Smooth muscle cell (in vitro differentiated cells): ENCODE results near the gene AP3D1. TPM values are rescaled to one million over a fixed set of nuclear protein-coding genes. Genes with fewer than 3 reads are reported as not detected.

Experiments
- DNase-seq: peaks from one replicate; lab custom pipeline; 2025; ENCODE audit not compliant: unreplicated experiment; lab: John Stamatoyannopoulos, UW
- H2AFZ ChIP-seq: fragments of 200-600 bp; sonication (generic); 2 replicates; pipeline ENCODE4 v1.6.0; 2016; ENCODE audit warnings: antibody characterized with exemption, low read depth, mild to moderate bottlenecking
- H3F3A ChIP-seq: fragments of 200-600 bp; sonication (generic); 2 replicates; pipeline ENCODE4 v1.6.0; 2017; ENCODE audit warnings: antibody characterized with exemption, low read depth
- H3K27ac ChIP-seq: fragments of 200-600 bp; sonication (generic); 2 replicates; pipeline ENCODE4 v1.5.1; 2016; ENCODE audit warnings: low read depth, mild to moderate bottlenecking
- H3K27me3 ChIP-seq: fragments of 200-600 bp; sonication (generic); 2 replicates; pipeline ENCODE4 v1.6.1; 2016; ENCODE audit warnings: low read depth, mild to moderate bottlenecking
- H3K36me3 ChIP-seq: fragments of 200-600 bp; sonication (generic); 2 replicates; pipeline ENCODE4 v1.5.1; 2016; ENCODE audit warnings: low read depth
- H3K4me1 ChIP-seq: fragments of 200-600 bp; sonication (generic); 2 replicates; pipeline ENCODE4 v1.5.1; 2016; ENCODE audit warnings: low read depth
- H3K4me2 ChIP-seq: fragments of 200-600 bp; sonication (generic); 2 replicates; pipeline ENCODE4 v1.6.0; 2016; ENCODE audit warnings: mild to moderate bottlenecking
- H3K4me3 ChIP-seq: fragments of 200-600 bp; sonication (generic); 2 replicates; pipeline ENCODE4 v1.5.1; 2016; ENCODE audit warnings: mild to moderate bottlenecking
- H3K79me2 ChIP-seq: fragments of 200-600 bp; sonication (generic); 2 replicates; pipeline ENCODE4 v1.6.0; 2016; ENCODE audit warnings: low read depth, mild to moderate bottlenecking
- H3K9ac ChIP-seq: fragments of 200-600 bp; sonication (generic); 2 replicates; pipeline ENCODE4 v1.6.0; 2016; ENCODE audit warnings: low read depth
- H3K9me3 ChIP-seq: fragments of 200-600 bp; sonication (generic); replicated peaks from 2 replicates; pipeline ENCODE4 v1.5.1; 2016; ENCODE audit warnings: low read depth
- H4K20me1 ChIP-seq: fragments of 200-600 bp; sonication (generic); 2 replicates; pipeline ENCODE4 v1.6.0; 2016; ENCODE audit warnings: low read depth
- CTCF ChIP-seq: fragments of 200-600 bp; sonication (generic); IDR thresholded peaks from 2 replicates; pipeline ENCODE4 v1.5.1; 2017; ENCODE audit warnings: borderline replicate concordance, mild to moderate bottlenecking, antibody characterized with exemption; ENCODE audit not compliant: insufficient read depth, poor library complexity, severe bottlenecking
- WGBS: methylation state at CpG from one replicate; pipeline ENCODE4 v1.1.7; 2016; ENCODE audit warnings: low lambda C conversion rate; 5-methylcytosine and 5-hydroxymethylcytosine counted together
- polyA plus RNA-seq: library from polyadenylated mRNA; unstranded; fragments of >200 nt; fragmentation: Nextera tagmentation; extraction: Ambion mirVana; gene quantifications from 2 replicates; pipeline ENCODE4 v1.2.1, GENCODE V29; 2016
- total RNA-seq: library from RNA; depleted of rRNA; stranded (reverse); fragments of >200 nt; gene quantifications from 2 replicates; pipeline ENCODE4 v1.2.3, GENCODE V29; 2014

The AP3D1 gene
- total and polyA plus RNA-seq, 2 experiments from 2014 or later: 66.2 to 81.0 TPM

GRCh38 chr19:2142173-2142829 is 9.1 kb downstream of the AP3D1 start:
- TF ChIP-seq CTCF: no peak
- WGBS: 97% methylated on average over 15 of the region's 15 CpGs
- H3K4me2 ChIP-seq: no peak overlapping the region
- H3K4me1 ChIP-seq: no peaks in the 10 kb centered on the region
- H3K27me3 ChIP-seq: no peaks in the 10 kb centered on the region
- H3K27ac ChIP-seq: no peak overlapping the region
- no peak overlapping the region for H2AFZ ChIP-seq
- H3K9me3 ChIP-seq: no peaks in the 10 kb centered on the region
- peaks cover 100% of the 10 kb centered on the region for H4K20me1 ChIP-seq
- H3K36me3 ChIP-seq: no peaks in the 10 kb centered on the region
- H3K9ac ChIP-seq: no peak overlapping the region
- H3K4me3 ChIP-seq: no peak overlapping the region
- H3K79me2 ChIP-seq: peaks cover 98% of the 10 kb centered on the region
- no peaks in the 10 kb centered on the region for H3F3A ChIP-seq
- DNase-seq: no peak

- 99% methylated on average over 14 of the region's 14 CpGs for WGBS
- TF ChIP-seq CTCF: no peak
- Histone ChIP-seq H3K4me3 (no peak overlapping the region), H3F3A (no peaks in the 10 kb centered on the region), H3K4me1 (no peaks in the 10 kb centered on the region), H3K9ac (no peak overlapping the region), H3K27me3 (no peaks in the 10 kb centered on the region), H3K79me2 (peaks cover 94% of the 10 kb centered on the region), H3K9me3 (no peaks in the 10 kb centered on the region), H3K36me3 (no peaks in the 10 kb centered on the region), H3K27ac (no peak overlapping the region), H4K20me1 (peaks cover 100% of the 10 kb centered on the region), H2AFZ (no peak overlapping the region), H3K4me2 (no peak overlapping the region)
- DNase-seq: no peak
These were observed 11.2 kb downstream of the AP3D1 start for GRCh38 chr19:2140138-2140569.

GRCh38 chr19:2139385-2140137 is 11.8 kb downstream of the AP3D1 start:
- no peak for TF ChIP-seq CTCF
- Histone ChIP-seq H3K4me3 (no peak overlapping the region), H3K79me2 (peaks cover 93% of the 10 kb centered on the region), H3K27me3 (no peaks in the 10 kb centered on the region), H3F3A (no peaks in the 10 kb centered on the region), H3K4me2 (no peak overlapping the region), H3K36me3 (no peaks in the 10 kb centered on the region), H2AFZ (no peak overlapping the region), H3K27ac (no peak overlapping the region), H3K9ac (no peak overlapping the region), H3K4me1 (no peaks in the 10 kb centered on the region), H4K20me1 (peaks cover 100% of the 10 kb centered on the region), H3K9me3 (no peaks in the 10 kb centered on the region)
- WGBS: 98% methylated on average over 22 of the region's 22 CpGs
- no peak for DNase-seq
